PFSK-1 (cell line): ENCODE results near the gene GDF10.

Source experiments
- POLR2AphosphoS5 ChIP-seq: IDR thresholded peaks from 2 replicates; pipeline ENCODE4 v1.6.1; 2012; ENCODE audit warnings: low read depth, mild to moderate bottlenecking, control low read depth, low read length, moderate library complexity
- SIN3A ChIP-seq: IDR thresholded peaks from 2 replicates; pipeline ENCODE4 v1.6.1; 2012; ENCODE audit warnings: mild to moderate bottlenecking, low read length, moderate library complexity, borderline replicate concordance; ENCODE audit not compliant: insufficient read depth
- TAF1 ChIP-seq: IDR thresholded peaks from 2 replicates; pipeline ENCODE4 v1.6.1; 2012; ENCODE audit warnings: low read length, control low read depth, borderline replicate concordance; ENCODE audit not compliant: insufficient read depth
- TF ChIP-seq, protein P1 (sequence below), 2 experiments: IDR thresholded peaks; 2 replicates each; pipeline versions ENCODE4 v1.6.1 to v1.8.0; 2011 to 2012; ENCODE audit warnings: low read depth in 2 of 2, low read length in 2 of 2, control low read depth in 1 of 2, inconsistent platforms in 1 of 2, mild to moderate bottlenecking in 1 of 2, moderate library complexity in 1 of 2; ENCODE audit not compliant: insufficient read depth in 1 of 2

DNA sequence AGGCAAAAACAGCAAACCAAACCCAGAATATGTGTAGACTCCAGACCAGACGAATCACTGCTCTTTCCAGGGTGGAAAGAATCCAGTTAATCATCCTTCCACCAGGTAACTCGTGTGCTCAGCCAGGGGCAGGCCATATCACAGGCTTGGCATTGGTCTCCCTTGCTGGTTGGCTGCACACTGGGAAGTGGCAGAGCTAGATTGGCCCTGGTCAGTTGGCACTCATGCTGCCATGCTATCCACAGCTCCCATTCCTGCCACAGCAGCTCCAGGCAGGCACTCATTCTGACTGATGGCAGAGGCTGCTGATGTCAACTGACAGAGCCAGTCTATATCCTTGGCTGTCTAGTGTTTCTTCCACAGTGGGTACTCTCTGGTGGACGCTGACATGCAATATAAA, 9.7 kb upstream of the GDF10 start:
- no peak for TF ChIP-seq SIN3A
- no peak for TF ChIP-seq POLR2AphosphoS5
- TF ChIP-seq, protein P1, sequence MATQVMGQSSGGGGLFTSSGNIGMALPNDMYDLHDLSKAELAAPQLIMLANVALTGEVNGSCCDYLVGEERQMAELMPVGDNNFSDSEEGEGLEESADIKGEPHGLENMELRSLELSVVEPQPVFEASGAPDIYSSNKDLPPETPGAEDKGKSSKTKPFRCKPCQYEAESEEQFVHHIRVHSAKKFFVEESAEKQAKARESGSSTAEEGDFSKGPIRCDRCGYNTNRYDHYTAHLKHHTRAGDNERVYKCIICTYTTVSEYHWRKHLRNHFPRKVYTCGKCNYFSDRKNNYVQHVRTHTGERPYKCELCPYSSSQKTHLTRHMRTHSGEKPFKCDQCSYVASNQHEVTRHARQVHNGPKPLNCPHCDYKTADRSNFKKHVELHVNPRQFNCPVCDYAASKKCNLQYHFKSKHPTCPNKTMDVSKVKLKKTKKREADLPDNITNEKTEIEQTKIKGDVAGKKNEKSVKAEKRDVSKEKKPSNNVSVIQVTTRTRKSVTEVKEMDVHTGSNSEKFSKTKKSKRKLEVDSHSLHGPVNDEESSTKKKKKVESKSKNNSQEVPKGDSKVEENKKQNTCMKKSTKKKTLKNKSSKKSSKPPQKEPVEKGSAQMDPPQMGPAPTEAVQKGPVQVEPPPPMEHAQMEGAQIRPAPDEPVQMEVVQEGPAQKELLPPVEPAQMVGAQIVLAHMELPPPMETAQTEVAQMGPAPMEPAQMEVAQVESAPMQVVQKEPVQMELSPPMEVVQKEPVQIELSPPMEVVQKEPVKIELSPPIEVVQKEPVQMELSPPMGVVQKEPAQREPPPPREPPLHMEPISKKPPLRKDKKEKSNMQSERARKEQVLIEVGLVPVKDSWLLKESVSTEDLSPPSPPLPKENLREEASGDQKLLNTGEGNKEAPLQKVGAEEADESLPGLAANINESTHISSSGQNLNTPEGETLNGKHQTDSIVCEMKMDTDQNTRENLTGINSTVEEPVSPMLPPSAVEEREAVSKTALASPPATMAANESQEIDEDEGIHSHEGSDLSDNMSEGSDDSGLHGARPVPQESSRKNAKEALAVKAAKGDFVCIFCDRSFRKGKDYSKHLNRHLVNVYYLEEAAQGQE (IDR thresholded peaks at IDR 0.05; ENCODE audit: insufficient read depth in 1 of 2, low read depth in 2 of 2, low read length in 2 of 2): no peak
- TF ChIP-seq TAF1: no peak
